NCI-H1694 (cell line): ENCODE measurements around the gene CPLX4.

ENCODE experiments used
- DNase-seq: peaks from one replicate; lab custom pipeline; 2025; lab: John Stamatoyannopoulos, UW

The CPLX4 gene

DNA sequence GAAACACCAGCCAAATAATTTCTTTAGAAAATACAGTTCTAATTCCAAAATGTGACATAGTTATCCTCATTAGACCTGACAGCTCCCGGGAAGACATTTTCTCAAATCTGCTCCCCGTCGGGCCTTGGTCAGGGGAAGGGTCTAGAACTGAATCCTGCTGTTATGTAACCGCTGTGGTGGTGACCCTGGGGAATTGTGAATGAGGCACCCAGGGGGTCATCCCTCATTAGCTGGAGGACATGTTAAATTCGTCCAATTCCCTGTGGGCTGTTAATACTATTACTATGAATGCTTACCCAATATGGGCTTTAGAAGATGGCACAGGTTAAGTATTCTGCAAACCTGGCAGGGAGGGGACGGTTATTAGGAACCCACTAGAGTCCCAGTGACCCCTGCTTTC is 11.8 kb downstream of the CPLX4 start:
- DNase-seq, result no peak

DNA sequence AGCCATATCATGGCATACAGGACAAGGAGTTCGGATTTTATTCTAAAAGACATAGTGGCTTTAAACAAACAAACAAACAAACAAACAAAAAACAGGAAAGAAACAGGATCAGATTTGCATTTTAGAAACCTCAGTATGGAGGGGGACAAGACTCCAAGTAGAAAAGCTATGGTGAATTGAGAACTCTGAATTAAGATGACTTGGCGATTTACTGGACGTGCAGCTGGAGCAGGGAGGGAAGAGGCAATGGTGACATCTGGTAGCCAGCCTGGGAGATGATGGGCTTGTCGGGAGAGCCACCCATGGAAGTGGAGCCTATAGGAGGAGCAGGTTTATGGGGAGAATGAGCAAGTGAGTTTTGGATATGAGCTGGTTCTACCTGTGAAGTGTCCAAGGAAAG is 13.2 kb downstream of the CPLX4 start:
- DNase-seq, result no peak

DNA sequence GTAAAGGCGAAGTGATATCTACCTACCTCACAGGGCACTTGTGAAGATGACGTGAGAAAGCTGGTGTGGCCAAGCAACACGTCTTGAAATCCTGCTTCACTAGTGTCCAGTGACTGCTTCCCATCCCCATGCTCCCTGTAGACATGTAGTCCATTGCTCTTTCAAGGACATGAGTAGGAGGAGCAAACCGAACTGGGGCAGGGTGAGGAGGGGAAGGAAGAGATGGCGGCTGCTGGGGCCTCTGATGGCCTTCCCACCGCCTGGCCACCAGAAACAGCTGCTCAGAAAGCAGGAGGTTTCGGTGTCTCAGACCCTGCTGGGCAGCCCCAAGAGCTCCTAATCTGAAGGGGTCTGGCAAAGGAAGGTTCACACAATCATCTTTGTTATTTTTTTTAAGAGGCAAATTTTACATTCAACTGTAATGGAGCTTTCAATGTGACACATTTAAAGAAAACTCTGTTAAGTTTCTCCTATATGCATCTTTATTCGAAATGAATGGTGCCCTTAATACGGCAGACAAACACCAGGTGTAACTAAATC is 14.7 kb downstream of the CPLX4 start:
- no peak for DNase-seq

DNA sequence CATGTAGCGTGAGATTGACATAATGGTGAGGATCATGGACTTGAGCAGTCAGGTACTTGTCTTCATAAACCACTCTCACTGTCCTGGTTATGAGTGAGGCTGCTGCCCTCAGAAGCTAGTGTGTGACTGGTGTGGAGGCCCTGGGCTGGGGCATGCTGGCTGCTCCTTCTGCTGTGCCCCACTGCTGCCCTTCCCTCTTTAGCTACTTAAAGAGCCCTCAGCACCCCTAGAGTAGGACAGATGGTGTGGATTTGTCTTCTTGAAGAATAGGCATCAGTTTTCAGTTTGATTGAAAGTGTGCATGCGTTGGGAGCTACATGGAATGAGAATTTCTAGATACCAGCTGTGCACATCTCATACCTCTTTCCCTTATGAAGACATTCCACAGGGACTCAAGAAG is 15.4 kb downstream of the CPLX4 start:
- DNase-seq, result no peak

DNA sequence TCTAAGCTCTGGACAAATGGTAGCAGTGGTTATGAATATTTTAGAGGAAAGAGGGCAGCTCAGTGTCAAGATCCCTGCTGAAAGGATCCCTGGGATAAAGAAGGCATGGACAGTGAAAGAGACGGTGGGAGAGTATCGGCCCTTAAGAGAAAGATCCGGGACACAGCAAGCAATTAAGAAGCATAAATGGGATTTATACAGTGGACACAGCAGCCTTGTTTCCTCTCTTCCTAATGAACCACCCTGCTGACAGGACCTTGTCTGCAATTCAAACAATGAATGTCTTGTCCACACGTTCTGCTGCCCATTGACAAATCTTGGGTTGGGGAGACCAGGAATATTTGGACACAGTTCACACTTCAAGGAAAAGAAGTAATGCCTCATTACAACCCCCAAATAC is 16.5 kb downstream of the CPLX4 start:
- DNase-seq, result no peak

DNA sequence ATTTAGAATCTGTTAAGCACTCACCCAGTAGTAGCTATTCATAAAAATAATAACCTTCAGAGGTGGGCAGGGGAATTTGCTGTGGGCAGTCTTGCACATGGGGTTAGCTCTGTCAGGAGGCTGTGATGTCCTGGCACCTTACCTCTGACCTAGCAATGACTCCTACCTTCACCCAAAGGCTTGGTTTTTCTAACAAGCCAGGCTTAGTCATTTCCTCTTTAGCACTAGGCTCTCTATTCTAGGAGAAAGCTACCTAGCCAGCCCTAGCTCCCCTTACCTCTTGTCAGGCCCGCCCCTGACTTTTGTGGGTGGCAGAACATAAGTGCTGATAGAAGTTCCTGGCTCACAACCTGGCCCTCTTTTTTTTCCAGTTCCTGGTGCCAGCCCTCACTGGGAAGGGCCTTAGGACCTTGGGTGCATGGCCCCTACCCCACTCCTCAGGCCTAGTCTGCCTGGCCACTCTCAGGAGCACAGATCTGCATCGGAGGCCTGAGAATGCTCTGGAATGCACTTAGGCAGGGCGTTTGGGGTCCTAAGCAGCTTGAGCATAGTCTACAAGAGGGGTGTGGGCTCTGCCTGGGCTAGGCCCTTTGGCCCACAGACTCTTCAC is 17.7 kb downstream of the CPLX4 start:
- DNase-seq, result no peak

DNA sequence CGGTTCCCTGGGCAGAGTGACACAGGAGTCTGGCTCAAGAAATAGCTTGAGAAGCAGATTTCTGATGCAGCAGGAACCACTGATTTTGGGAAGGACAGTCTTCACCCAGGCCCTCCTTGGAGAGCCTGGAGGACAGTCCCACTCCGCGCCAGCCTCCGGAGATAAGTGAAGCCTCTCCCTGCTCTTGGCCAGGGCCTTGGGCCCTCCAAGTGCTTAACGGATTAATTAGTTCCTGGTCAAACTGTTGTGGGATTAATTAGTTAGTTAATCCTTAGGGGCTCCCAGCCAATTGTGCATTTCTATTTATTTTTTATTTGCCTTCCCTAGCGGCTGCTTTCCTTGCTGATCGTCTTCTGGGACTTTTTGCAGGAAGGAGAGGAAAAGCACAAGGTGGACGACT is 19.6 kb downstream of the CPLX4 start:
- DNase-seq, result no peak

DNA sequence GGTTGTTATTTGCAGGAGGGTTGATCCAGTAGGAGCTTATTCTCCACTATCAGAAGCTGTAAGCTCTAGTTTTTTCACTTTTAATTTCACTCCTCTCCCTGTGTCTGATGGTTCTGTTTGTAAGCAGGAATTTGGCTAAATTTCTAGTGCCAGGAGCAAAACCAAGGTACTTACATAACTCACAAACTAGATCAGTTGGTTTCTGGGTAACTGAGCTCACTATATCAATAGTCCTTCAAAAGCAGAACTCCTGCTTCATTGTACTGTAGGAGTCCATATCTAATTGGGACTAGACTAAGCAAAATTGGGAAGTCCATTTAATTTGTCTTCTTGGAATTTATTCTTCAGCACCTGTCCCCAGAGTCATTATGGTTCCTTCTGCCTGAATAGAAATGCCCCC is 25.1 kb downstream of the CPLX4 start:
- no peak for DNase-seq

DNA sequence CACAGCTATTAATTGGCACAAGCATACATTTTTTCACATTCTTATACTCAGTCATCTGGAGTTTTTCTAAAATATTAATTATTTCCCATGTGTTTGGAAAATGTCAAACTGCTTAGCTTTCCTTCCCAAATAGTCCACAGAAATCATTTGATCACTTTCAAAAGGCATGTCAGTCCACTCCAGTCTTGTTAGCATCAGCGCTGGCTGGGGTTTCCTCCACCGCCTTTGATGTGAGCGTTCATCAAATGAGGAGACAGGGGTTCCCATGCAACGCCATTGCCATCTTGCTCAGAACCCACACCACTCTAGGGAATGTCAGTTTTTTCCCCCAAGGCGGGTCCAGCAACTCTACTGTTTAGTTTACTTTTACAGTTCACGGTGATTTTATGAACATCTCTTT is 32.1 kb downstream of the CPLX4 start:
- DNase-seq, result no peak

DNA sequence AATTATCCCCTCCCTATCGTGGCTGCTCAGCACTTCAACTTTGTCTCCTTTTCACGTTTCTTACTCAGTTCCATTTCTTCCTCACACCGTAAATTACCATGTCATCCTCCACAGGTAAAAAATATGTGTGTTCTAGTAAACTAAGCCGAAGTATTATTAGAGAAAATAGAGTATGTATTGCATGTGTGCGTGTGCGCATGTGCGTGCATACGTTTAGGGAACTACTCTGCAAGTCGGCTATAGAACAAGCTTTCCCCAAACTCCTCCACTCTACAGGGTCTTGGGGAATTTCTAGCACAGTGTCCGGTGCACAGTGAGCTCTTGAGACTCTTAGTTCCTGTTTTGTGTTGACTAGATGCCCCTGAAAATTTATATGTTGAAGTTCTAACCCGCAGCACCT is 36.1 kb downstream of the CPLX4 start:
- DNase-seq, result no peak

DNA sequence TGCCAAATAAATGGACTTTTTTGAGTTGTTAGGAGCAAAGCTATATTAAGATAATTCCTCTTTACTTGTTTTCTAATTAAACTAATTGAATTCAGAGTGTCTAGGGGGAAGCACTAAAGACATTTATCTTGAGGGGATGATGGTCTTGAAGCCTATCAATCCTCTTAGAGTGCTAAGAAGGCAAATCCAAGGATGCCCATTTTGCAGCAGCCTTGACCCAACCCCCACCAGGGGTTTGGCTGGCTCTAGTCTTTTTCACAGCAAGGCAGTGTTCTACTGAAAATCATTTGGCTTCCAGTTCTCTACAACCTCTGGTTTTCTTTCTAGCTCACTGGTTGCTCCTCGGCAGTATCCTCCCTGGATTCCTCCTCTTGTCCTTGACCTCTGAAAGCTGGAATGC is 38.7 kb downstream of the CPLX4 start:
- DNase-seq, result no peak

DNA sequence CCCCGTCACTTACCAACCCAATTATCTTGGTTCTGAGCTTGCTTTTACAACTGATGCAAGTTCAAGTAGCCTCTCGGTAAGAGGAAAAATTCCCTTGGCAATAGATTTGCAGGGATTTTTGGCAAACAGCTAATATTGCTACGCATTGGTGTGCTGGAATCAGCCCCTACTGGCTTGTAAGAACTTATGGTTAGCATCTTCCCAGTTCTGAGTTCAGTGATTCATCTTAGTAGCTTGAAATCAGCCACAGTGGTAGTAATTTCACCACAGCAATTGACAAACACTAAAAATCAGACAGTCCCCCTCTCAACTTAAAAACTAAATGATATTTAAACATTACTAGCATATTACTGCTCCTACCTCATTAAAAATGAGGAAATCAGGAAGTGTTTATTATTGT is 39.3 kb downstream of the CPLX4 start:
- DNase-seq, result no peak

DNA sequence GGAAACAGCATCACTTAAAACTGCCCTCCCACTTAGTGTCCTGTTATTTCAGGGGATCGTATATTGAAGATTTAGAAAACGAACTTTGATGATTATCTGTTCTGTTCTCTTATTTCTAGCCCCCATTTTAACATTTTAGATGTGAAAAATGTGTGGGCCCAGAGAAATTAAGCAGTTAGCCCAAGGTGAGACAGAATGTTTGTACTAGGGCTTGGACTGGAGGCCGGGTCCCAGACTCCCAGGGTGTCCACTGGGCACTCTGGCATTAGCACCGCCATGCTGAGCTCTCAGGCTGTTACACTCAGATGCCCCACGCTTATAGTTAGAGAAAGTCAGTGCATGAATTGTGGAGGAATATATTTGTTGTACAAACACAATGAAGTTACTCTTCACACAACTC is 39.7 kb downstream of the CPLX4 start:
- no peak for DNase-seq

DNA sequence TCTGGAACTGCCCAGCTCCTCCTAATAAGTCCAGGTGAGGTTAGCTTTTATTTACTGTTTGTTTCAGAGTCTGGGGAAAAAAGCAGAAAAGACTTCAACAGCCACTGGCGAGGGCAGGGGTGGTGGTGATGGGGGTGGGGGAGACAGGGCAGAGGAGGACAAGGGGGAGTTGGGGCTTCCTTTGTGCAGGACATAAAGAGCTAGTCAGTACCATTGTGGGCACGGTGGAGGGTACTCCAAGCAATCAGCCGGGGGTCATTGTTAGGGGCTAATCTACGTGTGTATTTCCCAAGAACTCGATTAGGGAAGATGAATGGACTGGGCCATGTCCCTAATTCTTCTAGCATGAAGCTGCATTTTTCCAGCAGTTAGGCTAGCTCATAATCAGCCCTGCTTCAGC is 42.4 kb downstream of the CPLX4 start:
- DNase-seq, result no peak

DNA sequence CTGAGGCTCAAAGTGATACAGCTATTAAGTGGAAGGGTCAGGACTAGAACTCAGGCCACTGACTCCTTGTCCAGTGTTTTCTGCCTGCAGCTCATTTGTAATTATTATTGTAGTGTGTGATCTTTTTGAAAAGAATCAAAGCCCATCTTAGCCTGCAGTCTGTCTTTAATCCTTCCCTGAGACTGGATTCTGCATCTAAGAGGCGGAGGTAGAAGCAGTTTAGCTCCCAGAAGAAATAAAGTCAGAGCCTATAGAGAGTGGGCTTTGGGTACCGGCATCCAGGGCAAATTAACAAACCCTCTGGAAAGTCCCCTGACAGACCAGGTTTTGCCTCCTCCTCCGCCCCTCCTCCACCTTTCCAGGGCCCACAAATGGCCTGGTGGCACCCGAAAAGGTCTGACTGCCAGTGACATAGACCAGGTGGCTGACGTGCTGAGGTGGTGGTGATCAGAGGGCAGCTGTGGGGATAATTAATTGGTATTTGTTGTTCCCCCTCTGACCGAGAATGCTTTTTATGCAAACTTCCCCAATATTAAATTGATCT is 43.0 kb downstream of the CPLX4 start:
- no peak for DNase-seq

DNA sequence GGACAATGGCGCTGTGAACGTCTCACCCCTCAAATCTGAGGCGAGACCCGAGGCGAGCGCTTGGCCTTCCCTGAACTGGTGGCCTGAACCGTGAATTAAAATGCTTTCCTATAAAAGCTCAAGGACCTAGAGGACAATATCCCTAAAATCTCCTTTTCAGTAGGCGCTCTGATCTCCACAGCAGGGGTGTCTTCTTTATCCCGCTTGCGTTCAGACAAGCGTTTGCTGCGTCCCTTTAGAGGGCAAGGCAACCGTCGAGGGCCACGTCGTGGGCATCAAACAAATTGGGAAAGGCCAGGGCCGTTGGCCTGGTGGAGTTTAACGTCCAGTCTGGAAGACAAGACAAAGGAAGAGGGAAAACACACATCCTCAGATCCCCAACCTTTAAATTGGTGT is 43.9 kb downstream of the CPLX4 start:
- DNase-seq, result no peak

DNA sequence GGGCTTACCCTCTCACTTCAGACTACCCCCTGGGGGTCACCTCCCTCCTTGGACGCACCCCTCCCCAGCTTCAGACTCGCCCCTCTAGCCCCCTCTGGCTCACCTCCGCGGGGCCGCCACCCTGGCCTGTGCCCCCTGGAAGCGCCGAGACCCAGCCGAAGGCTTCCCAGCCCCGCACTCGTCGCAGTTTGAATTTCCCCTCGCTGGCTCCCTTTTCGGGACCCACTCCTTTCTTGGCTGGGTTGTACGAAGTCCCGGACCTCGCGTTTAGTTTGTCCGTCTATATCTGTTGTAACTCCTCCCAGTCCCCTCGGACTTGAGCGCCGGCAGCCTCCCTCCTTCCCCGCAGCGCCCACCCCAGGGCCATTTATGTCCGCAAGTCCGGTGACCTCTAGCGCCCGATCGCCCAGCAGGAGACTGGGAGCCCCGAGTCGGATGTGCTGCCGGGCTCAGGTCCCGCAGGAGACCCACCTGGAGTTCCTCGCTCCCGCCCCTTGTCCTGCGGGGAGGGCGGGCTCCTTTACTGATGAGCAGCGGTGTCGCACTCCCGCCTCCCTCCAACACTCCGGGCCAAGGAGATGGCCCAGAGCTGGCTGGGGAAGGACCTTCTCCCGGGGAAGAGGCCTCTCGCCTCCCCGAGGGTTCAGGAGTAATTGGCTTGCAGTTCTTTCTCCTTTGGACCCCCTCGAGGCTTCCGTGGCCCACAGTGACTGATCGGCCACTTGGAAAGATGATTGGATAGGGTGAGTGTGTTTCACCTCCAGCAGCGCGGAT is 44.5 kb downstream of the CPLX4 start:
- no peak for DNase-seq

DNA sequence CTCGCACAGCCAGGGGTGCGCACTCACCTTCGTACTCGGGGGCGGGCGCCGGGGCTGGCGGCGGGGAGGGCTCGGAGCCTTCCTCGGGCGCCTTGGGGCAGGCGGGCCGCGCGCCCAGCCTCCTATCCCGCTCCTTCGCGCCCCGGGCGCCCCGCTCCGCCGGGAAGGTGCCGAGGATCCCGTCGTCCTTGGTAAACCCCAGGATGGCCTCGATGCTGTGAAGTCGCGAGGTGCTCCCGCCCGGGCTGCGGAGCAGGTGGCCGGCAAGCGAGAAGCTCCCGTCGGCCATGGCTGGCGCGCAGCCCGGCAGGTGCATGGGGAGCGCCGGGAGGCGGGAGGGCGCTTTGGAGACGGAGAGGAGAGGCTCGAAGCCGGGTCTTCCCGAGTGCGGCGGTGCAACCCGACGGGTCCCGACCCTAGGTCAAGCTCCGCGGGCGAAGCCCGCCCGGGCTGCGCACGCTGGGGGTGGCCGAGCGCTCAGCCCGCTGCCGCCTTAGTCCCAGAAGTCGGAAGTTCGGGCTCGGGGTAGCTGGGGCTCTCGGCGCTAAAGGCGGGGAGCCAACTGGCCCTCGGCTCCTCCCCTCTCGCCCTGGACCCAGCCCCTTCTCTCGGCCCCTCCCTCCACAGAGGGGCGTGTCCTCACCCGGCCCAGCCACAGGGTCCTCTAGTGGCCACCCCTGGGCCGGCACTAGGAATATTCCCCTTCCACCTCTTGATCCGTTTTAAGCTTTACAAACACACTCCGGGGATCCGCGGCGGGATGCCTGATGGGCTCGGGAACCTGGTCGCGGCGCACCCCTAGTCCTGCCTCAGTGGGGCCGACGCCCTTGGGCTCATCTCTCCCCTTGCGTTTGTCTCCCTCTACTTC is 45.3 kb downstream of the CPLX4 start, which contains the start of gene RAX:
RAX (minus strand) TSS at position 564 of the 868 bp plus-strand sequence; CDS start at position 316, 248 bp downstream.
- DNase-seq, result no peak

DNA sequence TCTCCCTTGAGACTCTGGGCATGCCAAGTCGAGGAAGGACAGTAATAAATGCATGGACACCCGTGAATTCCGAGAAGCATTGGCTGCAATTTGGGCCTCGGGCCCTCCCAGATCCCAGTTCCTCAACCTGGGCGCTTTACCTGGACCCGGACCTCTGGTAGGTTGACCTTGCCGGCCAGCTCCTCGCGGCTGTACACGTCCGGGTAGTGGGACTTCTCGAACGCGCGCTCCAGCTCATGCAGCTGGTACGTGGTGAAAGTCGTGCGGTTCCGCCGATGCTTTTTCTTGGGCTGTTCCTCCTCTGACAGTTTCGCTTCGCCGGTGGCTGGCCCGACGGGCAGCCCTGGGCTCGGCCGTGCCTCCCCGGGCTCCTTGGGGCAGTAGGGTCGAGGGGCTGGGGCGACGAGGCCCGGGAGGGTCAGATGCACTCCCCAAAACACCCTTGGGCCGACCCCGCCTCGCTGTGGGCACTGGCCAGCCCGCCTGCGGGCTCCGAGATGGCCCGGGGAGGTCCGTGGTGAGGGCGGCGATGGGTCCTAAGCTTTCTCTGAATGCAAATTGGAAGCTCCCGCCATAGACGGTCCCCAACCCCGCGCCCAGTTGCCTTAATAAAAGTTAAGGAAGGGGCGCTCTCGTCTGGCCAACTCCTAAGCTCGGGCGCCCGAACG is 46.1 kb downstream of the CPLX4 start:
- no peak for DNase-seq

DNA sequence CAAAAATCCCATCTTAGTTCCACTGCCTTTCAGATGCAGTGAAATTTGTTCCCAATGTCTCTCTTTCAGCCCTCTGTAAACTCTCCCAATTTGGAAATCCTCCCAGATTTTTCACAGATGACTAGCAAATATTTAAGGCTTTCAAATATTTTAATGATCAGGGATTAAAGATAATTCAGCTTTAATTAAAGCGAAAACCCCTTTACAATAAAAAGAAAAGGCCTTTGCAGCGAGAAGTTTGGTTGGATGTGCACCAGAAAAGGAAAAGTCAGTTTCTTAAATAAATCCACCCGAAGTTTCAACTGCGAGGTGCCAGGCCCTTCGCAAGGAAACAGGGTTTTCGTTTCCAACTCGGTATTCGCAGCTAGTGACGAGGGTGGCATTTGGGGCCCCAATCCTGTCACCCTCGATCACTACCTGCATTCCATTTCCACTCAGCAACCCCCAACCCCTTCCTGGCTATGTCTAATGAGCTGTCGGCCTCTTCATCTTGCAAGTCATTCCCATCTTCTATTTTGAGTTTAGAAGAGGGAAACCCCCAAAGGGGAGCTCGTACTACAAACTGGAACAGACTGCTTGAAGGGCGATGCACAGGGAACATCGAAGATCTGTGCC is 46.7 kb downstream of the CPLX4 start:
- DNase-seq, result no peak

DNA sequence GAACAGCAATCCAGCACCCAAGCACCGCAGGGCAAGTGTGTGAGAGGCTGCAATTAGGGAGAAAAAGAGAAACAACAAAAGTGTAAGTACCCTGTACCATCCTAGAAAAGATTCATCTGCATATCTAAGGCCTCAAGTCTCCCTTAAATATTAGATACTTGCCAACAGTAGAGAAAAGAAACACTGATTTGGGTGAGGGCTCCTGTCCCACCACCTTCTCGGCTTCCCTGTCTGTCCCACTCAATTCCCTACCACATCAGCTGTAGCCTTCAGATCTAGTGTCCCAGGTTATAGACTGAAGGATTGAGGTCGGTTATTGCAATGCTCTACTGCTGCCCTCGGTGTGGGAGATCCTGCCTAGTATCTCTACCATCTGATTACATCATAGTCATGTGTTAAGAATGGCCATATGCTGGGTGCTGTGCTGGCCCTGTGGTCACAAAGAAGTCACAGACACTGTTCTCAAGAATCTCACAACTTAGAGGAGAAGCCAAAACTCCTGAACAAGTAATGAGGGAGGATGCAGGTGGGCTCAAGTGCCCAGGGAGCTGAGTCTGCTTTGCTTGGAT is 47.7 kb downstream of the CPLX4 start:
- no peak for DNase-seq
